IMR-90 (cell line): Measurements from ENCODE around the gene USP4. TPM values are rescaled to one million over a fixed set of nuclear protein-coding genes. Genes with fewer than 3 reads are reported as not detected.

Source experiments
- ATAC-seq: fragments of 200-7000 bp; cut with Tn5 transposase; 2 replicates; pipeline ENCODE4 v1.9.1; 2020; ENCODE audit warnings: low read depth, mild to moderate bottlenecking, moderate library complexity
- BruUV-seq: library from RNA; stranded (reverse); fragments of 400-500 nt; replicated peaks from 2 replicates; lab custom pipeline; 2021; lab: Mats Ljungman, UMichigan
- CTCF ChIA-PET: fragments of 300-600 bp; formaldehyde crosslinking; extraction: SDS; loops from one replicate; lab custom pipeline; 2021; ENCODE audit warnings: antibody characterized with exemption; lab: Yijun Ruan, JAX
- POLR2A ChIA-PET: fragments of 300-600 bp; sonication (Branson Sonifier 250); formaldehyde crosslinking; loops from one replicate; lab custom pipeline; 2022; ENCODE audit warnings: antibody characterized with exemption; ENCODE audit not compliant: unreplicated experiment; lab: Charles Lee
- DNase-seq: peaks from one replicate; pipeline ENCODE4 v3.0.0; 2013
- H2AFZ ChIP-seq: replicated peaks from 2 replicates; pipeline ENCODE3; 2013; ENCODE audit warnings: low read length, mild to moderate bottlenecking; ENCODE audit not compliant: poor library complexity
- H2AK5ac ChIP-seq: 2 replicates; pipeline ENCODE4 v1.6.1; 2013; ENCODE audit warnings: low read depth, low read length, inconsistent platforms
- H2AK9ac ChIP-seq: replicated peaks from 2 replicates; pipeline ENCODE3; 2013; ENCODE audit warnings: mild to moderate bottlenecking, low read depth, low read length, moderate library complexity; ENCODE audit not compliant: poor library complexity
- H2BK120ac ChIP-seq: 2 replicates; pipeline ENCODE4 v1.6.1; 2013; ENCODE audit warnings: low read depth, low read length, inconsistent platforms
- H2BK15ac ChIP-seq: 3 replicates; pipeline ENCODE4 v1.6.1; 2013; ENCODE audit warnings: low read depth, low read length, inconsistent platforms
- H2BK20ac ChIP-seq: 2 replicates; pipeline ENCODE4 v1.6.1; 2013; ENCODE audit warnings: low read depth, mild to moderate bottlenecking, inconsistent platforms, low read length, moderate library complexity
- H2BK5ac ChIP-seq: 2 replicates; pipeline ENCODE4 v1.6.1; 2013; ENCODE audit warnings: mild to moderate bottlenecking, low read depth, low read length, inconsistent platforms; ENCODE audit not compliant: poor library complexity, severe bottlenecking
- H3K14ac ChIP-seq: replicated peaks from 2 replicates; pipeline ENCODE4 v1.6.1; 2013; ENCODE audit warnings: low read depth, low read length, inconsistent platforms
- H3K18ac ChIP-seq: 2 replicates; pipeline ENCODE4 v1.6.1; 2013; ENCODE audit warnings: low read depth, low read length, control low read depth
- H3K23ac ChIP-seq: 2 replicates; pipeline ENCODE4 v1.6.1; 2013; ENCODE audit warnings: low read depth, low read length, inconsistent platforms
- H3K27ac ChIP-seq: 2 replicates; pipeline ENCODE4 v1.5.1; 2013; ENCODE audit warnings: mild to moderate bottlenecking, control low read depth, low read length; ENCODE audit not compliant: insufficient read depth
- H3K27me3 ChIP-seq: 2 replicates; pipeline ENCODE4 v1.6.1; 2013; ENCODE audit warnings: low read length; ENCODE audit not compliant: control insufficient read depth, insufficient read depth
- H3K36me3 ChIP-seq: 2 replicates; pipeline ENCODE4 v1.6.1; 2013; ENCODE audit warnings: low read length, mixed read lengths; ENCODE audit not compliant: control insufficient read depth, insufficient read depth
- H3K4ac ChIP-seq: 2 replicates; pipeline ENCODE4 v1.6.1; 2013; ENCODE audit warnings: low read depth, low read length, inconsistent platforms
- H3K4me1 ChIP-seq: 2 replicates; pipeline ENCODE4 v1.6.1; 2013; ENCODE audit warnings: low read length, mixed read lengths; ENCODE audit not compliant: control insufficient read depth, insufficient read depth
- H3K4me2 ChIP-seq: 2 replicates; pipeline ENCODE4 v1.6.1; 2013; ENCODE audit warnings: low read depth, mild to moderate bottlenecking, control low read depth, low read length, moderate library complexity
- H3K4me3 ChIP-seq: 2 replicates; pipeline ENCODE4 v1.5.1; 2013; ENCODE audit warnings: low read depth, mild to moderate bottlenecking, control low read depth, low read length, moderate library complexity; ENCODE audit not compliant: insufficient read depth
- H3K56ac ChIP-seq: 2 replicates; pipeline ENCODE4 v1.6.1; 2013; ENCODE audit warnings: low read length, inconsistent platforms; ENCODE audit not compliant: insufficient read depth; ENCODE audit errors: extremely low read depth
- H3K79me1 ChIP-seq, 2 experiments: 2 replicates each; pipeline ENCODE4 v1.6.1; 2013; ENCODE audit warnings: low read length in 2 of 2, inconsistent platforms in 1 of 2, low read depth in 1 of 2
- H3K9ac ChIP-seq: 2 replicates; pipeline ENCODE4 v1.6.1; 2013; ENCODE audit warnings: low read depth, low read length, control low read depth
- H3K9me1 ChIP-seq: 2 replicates; pipeline ENCODE4 v1.6.1; 2013; ENCODE audit warnings: low read length, inconsistent platforms; ENCODE audit not compliant: insufficient read depth
- H3K9me3 ChIP-seq: 2 replicates; pipeline ENCODE4 v1.6.1; 2013; ENCODE audit warnings: low read length; ENCODE audit not compliant: control insufficient read depth, insufficient read depth
- H4K20me1 ChIP-seq: 2 replicates; pipeline ENCODE4 v1.6.1; 2013; ENCODE audit warnings: low read length, inconsistent platforms; ENCODE audit not compliant: insufficient read depth
- H4K5ac ChIP-seq: 2 replicates; pipeline ENCODE4 v1.6.1; 2013; ENCODE audit warnings: mild to moderate bottlenecking, low read depth, low read length, control low read depth
- H4K8ac ChIP-seq, 2 experiments: 2 replicates each; pipeline ENCODE4 v1.6.1; 2013; ENCODE audit warnings: low read depth in 2 of 2, low read length in 2 of 2, control low read depth in 1 of 2, inconsistent platforms in 1 of 2
- H4K91ac ChIP-seq: 2 replicates; pipeline ENCODE4 v1.6.1; 2013; ENCODE audit warnings: low read depth, low read length, inconsistent platforms; ENCODE audit not compliant: insufficient read depth
- BHLHE40 ChIP-seq: fragments of 150-350 bp; IDR thresholded peaks from 2 replicates; pipeline ENCODE4 v1.6.1; 2016; ENCODE audit warnings: mild to moderate bottlenecking, low read depth, low read length
- CEBPB ChIP-seq: IDR thresholded peaks from 2 replicates; pipeline ENCODE4 v1.6.1; 2012; ENCODE audit warnings: low read depth, low read length, improper control_type of control experiment
- CHD1 ChIP-seq: IDR thresholded peaks from 2 replicates; pipeline ENCODE4 v1.6.1; 2012; ENCODE audit warnings: low read depth, low read length, improper control_type of control experiment
- CTCF ChIP-seq: conservative IDR thresholded peaks from 2 replicates; pipeline ENCODE4 v1.5.1; 2012; ENCODE audit warnings: mild to moderate bottlenecking, low read depth, low read length, improper control_type of control experiment
- ELK1 ChIP-seq: fragments of 150-350 bp; IDR thresholded peaks from 2 replicates; pipeline ENCODE4 v1.6.1; 2016; ENCODE audit warnings: low read depth, mild to moderate bottlenecking, low read length, moderate library complexity, borderline replicate concordance
- FOS ChIP-seq: fragments of 150-350 bp; IDR thresholded peaks from 2 replicates; pipeline ENCODE4 v1.6.1; 2016; ENCODE audit warnings: low read depth, low read length
- MAFK ChIP-seq: IDR thresholded peaks from 2 replicates; pipeline ENCODE4 v1.6.1; 2012; ENCODE audit warnings: low read depth, low read length, improper control_type of control experiment
- MAZ ChIP-seq: IDR thresholded peaks from 2 replicates; pipeline ENCODE4 v1.6.1; 2012; ENCODE audit warnings: low read depth, mild to moderate bottlenecking, low read length, improper control_type of control experiment, moderate library complexity, borderline replicate concordance
- MXI1 ChIP-seq: IDR thresholded peaks from 2 replicates; pipeline ENCODE4 v1.6.1; 2012; ENCODE audit warnings: low read depth, mild to moderate bottlenecking, low read length, moderate library complexity, borderline replicate concordance
- NFE2L2 ChIP-seq: fragments of 150-350 bp; IDR thresholded peaks from 2 replicates; pipeline ENCODE4 v1.6.1; 2016; ENCODE audit warnings: low read depth, mild to moderate bottlenecking, low read length
- POLR2A ChIP-seq: IDR thresholded peaks from 2 replicates; pipeline ENCODE4 v1.6.1; 2012; ENCODE audit warnings: mild to moderate bottlenecking, low read depth, low read length
- RAD21 ChIP-seq: IDR thresholded peaks from 2 replicates; pipeline ENCODE4 v1.6.1; 2012; ENCODE audit warnings: low read length, improper control_type of control experiment
- RCOR1 ChIP-seq: IDR thresholded peaks from 2 replicates; pipeline ENCODE4 v1.6.1; 2012; ENCODE audit warnings: mild to moderate bottlenecking, low read length, improper control_type of control experiment; ENCODE audit not compliant: insufficient replicate concordance
- RFX5 ChIP-seq: IDR thresholded peaks from 2 replicates; pipeline ENCODE4 v1.8.0; 2012; ENCODE audit warnings: low read depth, mild to moderate bottlenecking, low read length, moderate library complexity
- SMC3 ChIP-seq: fragments of 150-350 bp; IDR thresholded peaks from 2 replicates; pipeline ENCODE4 v1.6.1; 2016; ENCODE audit warnings: low read depth, mild to moderate bottlenecking, antibody characterized with exemption, low read length, moderate library complexity
- USF2 ChIP-seq: fragments of 150-350 bp; IDR thresholded peaks from 2 replicates; pipeline ENCODE4 v1.6.1; 2017; ENCODE audit warnings: mild to moderate bottlenecking, antibody characterized with exemption, low read length, low read depth
- dilution Hi-C: fragments of 300-500 bp; cut with HindIII; formaldehyde crosslinking; loops from one replicate; pipeline ENCODE4 v1.14.3; 2018; ENCODE audit warnings: low sequenced_read_pairs; ENCODE audit not compliant: unreplicated experiment
- in situ Hi-C: fragments of 300-500 bp; cut with MboI; formaldehyde crosslinking; loops from 3 replicates; pipeline ENCODE4 v1.14.3; 2019; ENCODE audit warnings: low sequenced_read_pairs, inconsistent platforms, mixed read lengths
- intact Hi-C: fragments of 100-400 bp; cut with micrococcal nuclease; formaldehyde crosslinking; loops from 2 replicates; pipeline ENCODE4 v1.10.0; 2022
- polyA plus RNA-seq, 3 experiments: library from polyadenylated mRNA; depleted of rRNA; stranded (reverse); fragments of >200 nt; gene quantifications; 2 replicates each; pipeline ENCODE4 v1.2.3, GENCODE V29; 2012; ENCODE audit warnings: low replicate concordance in 1 of 3
- total RNA-seq: library from RNA; depleted of rRNA; stranded (reverse); fragments of >200 nt; gene quantifications from 2 replicates; pipeline ENCODE4 v1.2.3, GENCODE V29; 2012

USP4 gene
- total and polyA plus RNA-seq, 2 of the 4 experiments (the other 2 are of a cell fraction), result 29.9 to 42.3 TPM

- dilution Hi-C loops (no loop called here), intact Hi-C loops (no loop called here), in situ Hi-C loops (no loop called here)
- Histone ChIP-seq H3K23ac (no peak overlapping the region), H3K27me3 (no peaks in the 10 kb centered on the region), H2AK5ac (no peak overlapping the region), H3K9me1 (no peaks in the 10 kb centered on the region), H3K4me1 (no peaks in the 10 kb centered on the region), H3K4me3 (no peak overlapping the region), H3K36me3 (no peaks in the 10 kb centered on the region), H4K91ac (no peak overlapping the region), H3K14ac (no peak overlapping the region), H3K27ac (no peak overlapping the region), H2AK9ac (no peak overlapping the region), H3K4me2 (no peak overlapping the region), H3K79me1 (no peaks in the 10 kb centered on the region), H3K18ac (no peak overlapping the region), H3K4ac (no peak overlapping the region), H2AFZ (no peak overlapping the region), H3K9ac (no peak overlapping the region), H3K56ac (no peak overlapping the region), H2BK15ac (no peak overlapping the region), H2BK120ac (no peak overlapping the region), H2BK20ac (no peak overlapping the region), H4K8ac (no peak overlapping the region), H4K5ac (no peak overlapping the region), H2BK5ac (no peak overlapping the region), H3K9me3 (peaks cover 15% of the 10 kb centered on the region), H4K20me1 (no peaks in the 10 kb centered on the region)
- ChIA-PET POLR2A (no interaction called here), CTCF (no interaction called here)
- no TSS peak for BruUV-seq
- TF ChIP-seq FOS (no peak), RAD21 (no peak), CTCF (no peak), SMC3 (no peak), MXI1 (no peak), RFX5 (no peak), RCOR1 (no peak), NFE2L2 (no peak), USF2 (no peak), CEBPB (no peak), MAZ (no peak), ELK1 (no peak), BHLHE40 (no peak), MAFK (no peak), POLR2A (no peak), CHD1 (no peak)
- ATAC-seq (no peak), DNase-seq (no peak)
These were observed 103.6 kb downstream of the USP4 start for GRCh38 chr3:49236226-49236625.
